Mesenteric fat pad (tissue), 1 donor: ENCODE measurements around the gene ZNF548. TPM values are rescaled to one million over a fixed set of nuclear protein-coding genes. Genes with fewer than 3 reads are reported as not detected.

ENCODE experiments used
- DNase-seq: peaks from one replicate; pipeline ENCODE4 v3.0.0-alpha.2; 2020; ENCODE audit warnings: low spot score
- long read RNA-seq: library from polyadenylated mRNA; unstranded; transcript quantifications from one replicate; pipeline ENCODE4 v2.0.0, GENCODE V29; 2020
- total RNA-seq: library from RNA; stranded (reverse); fragmentation: NEBNext Ultra II Directional; extraction: Animal tissue kit (Norgen Biotek cat#: 25700); gene quantifications from one replicate; pipeline ENCODE4 v1.2.1, GENCODE V29; 2021
- donor health status: DM: yes; HTN: yes; CAD: no.

ZNF548 gene
- 13.9 TPM for total RNA-seq
- long read RNA-seq, partial matches to known transcripts, result 0 of 6 reads
- long read RNA-seq, other reads (novel, unspliced or antisense), result 2 of 6 reads

- peak; percentile 98 for DNase-seq
Observed at GRCh38 chr19:57389730-57390598, at the start of gene ZNF548. ZNF548 (plus strand) TSS chr19:57389854; CDS start chr19:57390100, 246 bp downstream.

- no peak for DNase-seq
Observed at GRCh38 chr19:57342582-57342981, 47.1 kb upstream of the ZNF548 start.

- DNase-seq, result no peak
Observed at GRCh38 chr19:57348136-57348535, 41.5 kb upstream of the ZNF548 start.

- peak; percentile 95 for DNase-seq
Observed at GRCh38 chr19:57350877-57351805, 38.5 kb upstream of the ZNF548 start, which contains the start of gene ZNF304. ZNF304 (plus strand) TSS chr19:57351271; CDS start chr19:57351665, 394 bp downstream.

- no peak for DNase-seq
Observed at GRCh38 chr19:57351867-57352266, 37.8 kb upstream of the ZNF548 start.

- DNase-seq, result no peak
Observed at GRCh38 chr19:57355916-57356315, 33.7 kb upstream of the ZNF548 start.

GRCh38 chr19:57357406-57357805, 32.2 kb upstream of the ZNF548 start:
- no peak for DNase-seq

GRCh38 chr19:57359300-57359699, 30.4 kb upstream of the ZNF548 start:
- no peak for DNase-seq

- DNase-seq, result no peak
Observed at GRCh38 chr19:57362419-57362818, 27.2 kb upstream of the ZNF548 start.

GRCh38 chr19:57362997-57363687, 26.5 kb upstream of the ZNF548 start, which contains the start of the genes TRAPPC2B and ZNF547:
TRAPPC2B (plus strand) TSS chr19:57363551; CDS start chr19:57364834, 1,283 bp downstream.
ZNF547 (plus strand) TSS chr19:57363551; CDS start chr19:57368556, 5,005 bp downstream.
- DNase-seq, result peak; percentile 99

GRCh38 chr19:57363688-57364181, 25.9 kb upstream of the ZNF548 start:
- no peak for DNase-seq

- no peak for DNase-seq
Observed at GRCh38 chr19:57366776-57367175, 22.9 kb upstream of the ZNF548 start.

GRCh38 chr19:57374179-57374578, 15.5 kb upstream of the ZNF548 start:
- peak; percentile 59 for DNase-seq

- peak; percentile 12 for DNase-seq
Observed at GRCh38 chr19:57374647-57375046, 15.0 kb upstream of the ZNF548 start.

- DNase-seq, result no peak
Observed at GRCh38 chr19:57376151-57376550, 13.5 kb upstream of the ZNF548 start.

GRCh38 chr19:57377498-57378146, 12.0 kb upstream of the ZNF548 start:
- DNase-seq, result no peak

GRCh38 chr19:57380923-57381322, 8.7 kb upstream of the ZNF548 start:
- no peak for DNase-seq

GRCh38 chr19:57382806-57383488, 6.7 kb upstream of the ZNF548 start:
- no peak for DNase-seq

- no peak for DNase-seq
Observed at GRCh38 chr19:57389194-57389729, 392 bp upstream of the ZNF548 start.
